ENCODE results near the gene ANKS1A.

The ANKS1A gene

GRCh38 chr6:35028781-35029769, 140.0 kb downstream of the ANKS1A start:
- no peak overlapping the region for H3K4me3 ChIP-seq (ENCODE audit: low read depth, low read length)
- TF ChIP-seq CTCF (IDR thresholded peaks at IDR 0.05; ENCODE audit: low read depth, low read length) = no peak

GRCh38 chr6:35030099-35030498, 141.0 kb downstream of the ANKS1A start:
- TF ChIP-seq CTCF (IDR thresholded peaks at IDR 0.05; ENCODE audit: low read depth, low read length) = no peak

GRCh38 chr6:35031611-35032529, 142.8 kb downstream of the ANKS1A start:
- H3K4me3 ChIP-seq (ENCODE audit: low read depth, low read length) = no peak overlapping the region
- TF ChIP-seq CTCF (IDR thresholded peaks at IDR 0.05; ENCODE audit: low read depth, low read length) = no peak

More at GRCh38 chr6:35030099-35030498, 141.0 kb downstream of the ANKS1A start:
- no peak overlapping the region for H3K4me3 ChIP-seq (ENCODE audit: low read depth, low read length)

- no peak for TF ChIP-seq CTCF (IDR thresholded peaks at IDR 0.05; ENCODE audit: low read depth, low read length)
- no peak overlapping the region for H3K4me3 ChIP-seq (ENCODE audit: low read depth, low read length)
These were observed 144.6 kb downstream of the ANKS1A start for GRCh38 chr6:35033683-35034082.

GRCh38 chr6:35034411-35035191, 145.5 kb downstream of the ANKS1A start:
- no peak for TF ChIP-seq CTCF (IDR thresholded peaks at IDR 0.05; ENCODE audit: low read depth, low read length)
- H3K4me3 ChIP-seq (ENCODE audit: low read depth, low read length) = no peak overlapping the region

- no peak overlapping the region for H3K4me3 ChIP-seq (ENCODE audit: low read depth, low read length)
- TF ChIP-seq CTCF (IDR thresholded peaks at IDR 0.05; ENCODE audit: low read depth, low read length) = no peak
These were observed 146.5 kb downstream of the ANKS1A start for GRCh38 chr6:35035481-35036030.
